ENCODE results near the gene AMER3.
"Not testable (repeated sequence)": the region's sequence is repeated elsewhere in the genome, so short reads cannot be mapped to it uniquely, and the experiment has no call there.

AMER3 gene, protein sequence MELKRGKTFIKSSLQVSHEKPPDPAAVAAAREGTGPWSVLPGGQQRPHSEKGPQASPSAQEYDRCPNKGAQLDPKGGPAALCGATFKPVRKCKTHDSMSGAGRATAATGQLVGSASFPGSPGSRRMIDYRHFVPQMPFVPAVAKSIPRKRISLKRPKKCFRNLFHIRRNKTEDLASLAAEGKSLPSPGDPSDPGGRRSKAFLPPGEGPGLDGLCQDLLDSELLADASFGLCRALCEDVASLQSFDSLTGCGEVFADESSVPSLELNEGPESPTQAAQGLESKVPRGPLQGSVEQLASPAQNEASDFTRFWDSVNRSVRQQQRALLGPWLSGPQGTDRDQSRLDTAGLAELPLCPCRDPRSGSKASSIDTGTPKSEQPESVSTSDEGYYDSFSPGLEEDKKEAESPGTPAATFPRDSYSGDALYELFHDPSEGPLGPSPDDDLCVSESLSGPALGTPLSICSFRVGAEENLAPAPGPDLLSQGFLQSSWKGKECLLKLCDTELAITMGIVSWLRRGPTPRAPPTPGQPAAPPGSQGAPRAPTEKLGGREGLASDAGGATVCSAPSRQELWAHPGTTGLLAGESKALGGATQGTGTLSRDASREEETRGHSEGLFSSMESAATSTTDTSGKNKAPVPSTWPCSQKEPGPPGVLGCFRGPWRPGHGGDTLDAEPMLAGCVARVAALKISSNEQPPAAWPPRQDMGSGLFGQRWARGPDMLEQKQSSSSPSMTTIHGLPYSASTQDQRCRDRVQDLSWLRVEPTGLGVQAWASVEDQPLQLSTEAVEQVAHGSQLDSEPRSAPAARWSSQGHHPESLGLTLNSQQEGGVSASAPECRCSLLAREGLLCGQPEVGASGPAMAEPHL

DNA sequence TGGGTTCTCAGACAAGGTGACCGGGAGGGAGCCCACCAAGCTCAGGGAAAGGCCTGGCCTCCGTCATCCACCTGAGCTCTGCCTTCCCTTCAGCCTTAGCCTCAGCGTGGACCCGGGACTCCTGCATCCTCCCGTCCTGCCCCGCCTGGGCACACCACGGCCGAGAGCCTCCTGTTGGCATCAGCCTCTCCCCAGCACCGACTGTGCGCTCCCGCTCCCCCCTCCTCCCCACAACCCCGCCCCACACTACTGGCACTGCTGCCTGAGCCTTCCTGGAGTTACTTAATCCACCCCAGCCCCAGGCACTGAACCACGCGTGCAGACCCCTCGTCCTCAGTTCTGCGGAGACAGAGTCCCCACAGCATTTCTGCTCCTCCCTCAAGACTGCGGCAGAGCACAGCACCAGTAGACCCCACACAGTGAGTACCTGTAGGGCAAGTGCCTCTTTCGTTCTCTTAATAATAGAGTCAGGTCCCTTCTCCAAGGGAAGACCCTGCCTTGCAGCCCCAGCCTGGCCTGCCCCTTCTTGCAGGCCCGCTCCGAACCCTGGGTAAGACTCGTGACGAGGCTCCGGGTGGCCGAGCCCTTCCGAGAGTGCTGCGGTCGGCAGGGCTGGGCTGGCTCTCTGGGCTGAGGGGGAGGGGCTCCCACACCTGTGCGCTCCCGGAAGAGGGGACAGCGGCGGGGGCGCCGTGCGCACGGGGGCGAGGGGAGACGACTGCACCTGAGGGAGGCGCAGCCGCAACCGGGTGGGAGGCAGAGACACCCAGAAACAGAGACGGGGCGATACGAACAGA lies at the start of gene AMER3:
AMER3 (plus strand) TSS at position 285 of the 797 bp plus-strand sequence. CDS start 6,533 bp downstream, outside the sequence.
- H3K9ac ChIP-seq: no peak within 1 kb of the TSS
- H2AFZ ChIP-seq (ENCODE audit: low read depth): peak within 1 kb of the TSS; percentile 69; the same call in 1 of the 2 replicates
- H3K27me3 ChIP-seq (ENCODE audit: insufficient read depth, low read depth): no peaks in the 10 kb centered on the region

DNA sequence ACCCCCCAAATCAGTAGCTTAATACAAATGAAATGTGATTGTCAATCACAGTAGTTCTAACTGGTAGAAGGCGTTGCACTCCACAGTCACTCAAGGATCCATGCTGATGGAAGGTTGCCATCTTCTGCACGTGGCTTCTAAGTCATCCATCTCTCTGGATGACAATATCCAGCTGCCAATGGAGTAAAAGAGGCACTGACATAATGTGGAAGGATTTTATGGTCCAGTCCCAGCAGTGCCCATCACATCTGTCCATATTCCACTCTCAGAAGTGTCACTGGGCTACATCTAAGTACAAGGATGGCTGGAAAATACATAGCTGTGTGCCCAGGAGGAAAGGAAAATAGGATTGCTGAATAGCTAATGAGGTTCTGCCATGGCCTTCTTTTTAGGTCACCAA lies 40.5 kb upstream of the AMER3 start:
- not testable (repeated sequence) for H3K4me2 ChIP-seq; H4K20me1 ChIP-seq (ENCODE audit: insufficient read depth); H3K36me3 ChIP-seq (ENCODE audit: insufficient read depth); H2AFZ ChIP-seq (ENCODE audit: low read depth); H3K4me1 ChIP-seq (ENCODE audit: low read depth, poor library complexity, severe bottlenecking); H3K27ac ChIP-seq; H3K79me2 ChIP-seq (ENCODE audit: insufficient read depth, low read depth); H3K4me3 ChIP-seq (IDR thresholded peaks at IDR 0.05; ENCODE audit: insufficient read depth, low read depth, low read length); H3K9ac ChIP-seq; H3K27me3 ChIP-seq (ENCODE audit: insufficient read depth, low read depth)

More for the DNA sequence above, at the start of gene AMER3:
- no peaks in the 10 kb centered on the region for H4K20me1 ChIP-seq (ENCODE audit: insufficient read depth)
- no peak within 1 kb of the TSS for H3K27ac ChIP-seq
- H3K79me2 ChIP-seq (ENCODE audit: insufficient read depth, low read depth): no peaks in the 10 kb centered on the region
- peaks cover 12% of the 10 kb centered on the region for H3K4me1 ChIP-seq (ENCODE audit: low read depth, poor library complexity, severe bottlenecking)
- TF ChIP-seq, protein P1, sequence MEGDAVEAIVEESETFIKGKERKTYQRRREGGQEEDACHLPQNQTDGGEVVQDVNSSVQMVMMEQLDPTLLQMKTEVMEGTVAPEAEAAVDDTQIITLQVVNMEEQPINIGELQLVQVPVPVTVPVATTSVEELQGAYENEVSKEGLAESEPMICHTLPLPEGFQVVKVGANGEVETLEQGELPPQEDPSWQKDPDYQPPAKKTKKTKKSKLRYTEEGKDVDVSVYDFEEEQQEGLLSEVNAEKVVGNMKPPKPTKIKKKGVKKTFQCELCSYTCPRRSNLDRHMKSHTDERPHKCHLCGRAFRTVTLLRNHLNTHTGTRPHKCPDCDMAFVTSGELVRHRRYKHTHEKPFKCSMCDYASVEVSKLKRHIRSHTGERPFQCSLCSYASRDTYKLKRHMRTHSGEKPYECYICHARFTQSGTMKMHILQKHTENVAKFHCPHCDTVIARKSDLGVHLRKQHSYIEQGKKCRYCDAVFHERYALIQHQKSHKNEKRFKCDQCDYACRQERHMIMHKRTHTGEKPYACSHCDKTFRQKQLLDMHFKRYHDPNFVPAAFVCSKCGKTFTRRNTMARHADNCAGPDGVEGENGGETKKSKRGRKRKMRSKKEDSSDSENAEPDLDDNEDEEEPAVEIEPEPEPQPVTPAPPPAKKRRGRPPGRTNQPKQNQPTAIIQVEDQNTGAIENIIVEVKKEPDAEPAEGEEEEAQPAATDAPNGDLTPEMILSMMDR (conservative IDR thresholded peaks at IDR 0.05; ENCODE audit: low read depth, low read length): no peak
- no peak within 1 kb of the TSS for H3K4me3 ChIP-seq (IDR thresholded peaks at IDR 0.05; ENCODE audit: insufficient read depth, low read depth, low read length)
- no peaks in the 10 kb centered on the region for H3K36me3 ChIP-seq (ENCODE audit: insufficient read depth)
- H3K4me2 ChIP-seq: peak within 1 kb of the TSS; percentile 33; the same call in 1 of the 2 replicates

DNA sequence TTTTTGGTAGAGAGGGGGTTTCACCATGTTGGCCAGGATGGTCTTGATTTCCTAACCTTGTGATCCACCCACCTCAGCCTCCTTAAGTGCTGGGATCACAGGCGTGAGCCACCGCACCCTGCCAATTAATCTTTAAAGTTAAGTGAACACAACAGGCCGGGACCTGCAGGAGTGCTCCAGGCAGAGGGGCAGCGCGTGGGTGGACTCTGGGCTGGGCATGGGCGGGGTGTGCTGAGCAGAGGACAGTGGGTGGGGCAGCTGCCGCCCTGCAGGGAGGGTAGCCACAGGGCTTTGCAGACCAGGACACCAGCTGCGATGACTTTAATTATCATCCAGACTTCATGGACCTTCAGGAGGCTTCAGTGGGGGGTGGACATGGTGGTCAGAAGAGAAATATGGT lies 35.3 kb upstream of the AMER3 start:
- H3K27me3 ChIP-seq (ENCODE audit: insufficient read depth, low read depth): no peaks in the 10 kb centered on the region
- no peak overlapping the region for H3K9ac ChIP-seq
- H4K20me1 ChIP-seq (ENCODE audit: insufficient read depth): no peaks in the 10 kb centered on the region
- TF ChIP-seq, protein P1 (conservative IDR thresholded peaks at IDR 0.05; ENCODE audit: low read depth, low read length): no peak
- H3K36me3 ChIP-seq (ENCODE audit: insufficient read depth): no peaks in the 10 kb centered on the region
- H3K4me3 ChIP-seq (IDR thresholded peaks at IDR 0.05; ENCODE audit: insufficient read depth, low read depth, low read length): no peak overlapping the region
- H3K4me2 ChIP-seq: no peak overlapping the region
- H3K79me2 ChIP-seq (ENCODE audit: insufficient read depth, low read depth): no peaks in the 10 kb centered on the region
- H3K27ac ChIP-seq: no peak overlapping the region
- H3K4me1 ChIP-seq (ENCODE audit: low read depth, poor library complexity, severe bottlenecking): no peaks in the 10 kb centered on the region
- no peak overlapping the region for H2AFZ ChIP-seq (ENCODE audit: low read depth)

DNA sequence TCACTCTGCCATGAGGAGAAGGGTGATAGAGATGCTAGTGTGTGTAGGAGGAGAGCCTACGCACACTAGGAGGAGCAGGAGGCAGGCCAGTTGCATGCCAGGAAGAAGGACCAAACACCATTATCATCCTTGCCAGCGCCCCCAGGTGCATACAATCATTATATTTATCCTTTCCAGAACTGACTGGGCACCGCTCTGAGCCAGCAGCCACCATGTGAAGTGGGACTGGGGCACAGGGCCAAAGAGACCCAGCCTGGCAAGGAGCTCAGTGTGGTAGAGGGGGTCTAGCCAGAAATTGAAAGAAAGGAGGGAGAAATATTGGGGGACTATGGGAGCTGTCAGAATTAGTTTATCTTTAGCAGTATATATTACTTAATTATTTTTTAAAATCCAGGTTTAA lies 34.8 kb upstream of the AMER3 start:
- Histone ChIP-seq H3K4me3 (IDR thresholded peaks at IDR 0.05; ENCODE audit: insufficient read depth, low read depth, low read length) (no peak overlapping the region), H3K4me2 (no peak overlapping the region), H3K9ac (no peak overlapping the region), H3K4me1 (ENCODE audit: low read depth, poor library complexity, severe bottlenecking) (no peaks in the 10 kb centered on the region), H4K20me1 (ENCODE audit: insufficient read depth) (no peaks in the 10 kb centered on the region), H3K27ac (no peak overlapping the region), H3K36me3 (ENCODE audit: insufficient read depth) (no peaks in the 10 kb centered on the region), H2AFZ (ENCODE audit: low read depth) (no peak overlapping the region), H3K79me2 (ENCODE audit: insufficient read depth, low read depth) (no peaks in the 10 kb centered on the region), H3K27me3 (ENCODE audit: insufficient read depth, low read depth) (no peaks in the 10 kb centered on the region)
- TF ChIP-seq, protein P1 (conservative IDR thresholded peaks at IDR 0.05; ENCODE audit: low read depth, low read length): no peak

Measured in KMS-11 (cell line).